Right kidney (tissue), 1 donor: Measurements from ENCODE around the gene UBXN10.

Experiments
- DNase-seq: peaks from one replicate; pipeline ENCODE4 v3.0.0-alpha.2; 2016

Gene UBXN10

GRCh38 chr1:20150969-20151368 is 34.9 kb upstream of the UBXN10 start:
- DNase-seq: no peak

DNA sequence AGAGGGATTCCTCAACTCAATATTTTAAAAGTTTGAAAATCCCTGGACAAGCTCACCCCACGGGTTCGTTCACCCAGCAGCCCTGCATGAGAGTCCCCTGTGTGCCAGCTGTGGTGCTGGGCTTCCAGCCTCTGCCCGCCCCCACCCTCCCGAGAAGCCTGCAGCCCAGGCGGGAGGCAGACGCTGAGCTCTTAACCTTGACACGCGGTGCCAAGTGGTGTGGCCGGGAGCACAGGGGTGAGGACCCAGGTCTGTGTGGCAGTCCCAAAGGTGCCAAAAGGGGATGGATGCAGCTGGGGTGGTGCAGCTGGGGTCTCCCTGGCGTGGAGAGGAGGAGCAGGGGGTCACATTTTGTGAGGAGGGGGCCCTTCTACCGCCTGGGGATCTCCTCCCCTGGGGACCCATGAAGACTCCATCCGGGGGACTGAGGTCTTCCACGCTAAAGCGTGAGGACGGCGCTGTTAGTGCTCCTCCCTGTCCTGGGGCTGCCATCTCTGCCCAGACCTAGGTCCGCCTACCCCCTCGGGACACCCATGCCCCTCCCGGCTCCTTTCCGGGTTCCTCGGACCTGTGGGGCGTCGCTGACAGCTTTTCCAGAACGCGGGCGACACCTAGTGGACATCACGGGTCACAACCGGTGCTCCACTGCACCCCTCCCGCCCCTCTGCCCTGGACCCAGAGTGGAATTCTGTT is 33.8 kb upstream of the UBXN10 start:
- DNase-seq: peak; percentile 62

DNA sequence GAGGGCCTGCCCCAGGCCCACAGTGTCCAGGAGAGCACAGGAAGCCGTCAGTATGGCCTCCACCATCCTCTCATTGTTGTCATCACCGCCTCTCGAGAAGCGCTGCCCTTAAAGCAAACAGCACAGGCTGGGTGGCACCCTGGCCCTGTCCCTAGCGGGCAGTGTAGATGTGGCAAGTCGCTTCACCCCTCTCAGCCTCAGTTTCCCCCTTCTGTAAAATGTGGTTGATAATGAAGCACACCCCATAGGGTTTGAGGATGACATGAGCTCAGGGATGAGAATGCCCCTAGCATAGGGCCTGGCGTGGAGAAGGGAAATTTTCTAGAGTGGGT is 33.3 kb upstream of the UBXN10 start:
- no peak for DNase-seq

DNA sequence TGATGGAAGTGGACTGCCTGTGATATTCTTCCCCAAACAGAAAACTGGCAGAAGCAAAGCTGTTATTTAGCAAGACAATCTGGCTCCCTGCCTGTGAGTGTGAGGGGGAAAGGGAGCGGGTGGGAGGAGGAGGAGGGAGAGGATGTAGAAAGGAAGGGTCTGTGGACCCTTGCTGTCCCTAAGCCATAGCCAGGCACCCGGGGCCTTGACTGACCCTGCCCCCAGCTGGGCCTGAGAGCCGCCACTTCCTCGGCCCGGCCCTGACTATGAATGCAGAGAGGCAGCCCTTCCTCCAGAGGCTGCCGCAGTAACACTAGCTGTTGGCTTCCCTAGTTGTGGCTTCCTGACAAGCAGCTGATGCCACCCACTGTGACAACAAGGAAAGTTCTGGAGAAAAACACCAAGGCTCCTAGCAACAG is 32.9 kb upstream of the UBXN10 start:
- DNase-seq: no peak

DNA sequence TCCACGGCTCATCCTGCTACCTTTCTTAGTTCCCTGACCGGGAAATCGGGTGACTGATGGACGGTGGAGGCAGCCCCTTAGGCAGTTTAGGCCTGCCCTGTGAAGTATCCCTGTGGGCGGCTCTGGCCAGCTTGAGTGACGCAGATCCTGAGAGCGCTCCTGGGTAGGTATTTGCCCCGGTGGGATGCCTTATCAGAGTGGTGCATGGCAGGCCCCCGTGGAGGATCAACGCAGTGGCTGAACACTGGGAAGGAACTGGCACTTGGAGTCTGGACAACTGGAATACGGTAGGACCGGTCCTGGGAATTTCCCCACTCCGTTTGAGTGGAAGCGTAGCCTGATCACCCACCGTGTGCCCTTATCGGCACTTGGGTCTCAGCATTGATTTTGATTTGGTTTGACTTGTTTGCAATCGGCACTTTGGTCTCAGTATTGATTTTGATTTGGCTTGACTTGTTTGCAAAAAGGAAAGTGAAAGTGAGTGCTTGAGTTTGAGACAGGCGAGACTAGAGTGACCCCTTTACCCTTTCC is 31.5 kb upstream of the UBXN10 start:
- no peak for DNase-seq

GRCh38 chr1:20158358-20159070 is 27.4 kb upstream of the UBXN10 start:
- DNase-seq: no peak

DNA sequence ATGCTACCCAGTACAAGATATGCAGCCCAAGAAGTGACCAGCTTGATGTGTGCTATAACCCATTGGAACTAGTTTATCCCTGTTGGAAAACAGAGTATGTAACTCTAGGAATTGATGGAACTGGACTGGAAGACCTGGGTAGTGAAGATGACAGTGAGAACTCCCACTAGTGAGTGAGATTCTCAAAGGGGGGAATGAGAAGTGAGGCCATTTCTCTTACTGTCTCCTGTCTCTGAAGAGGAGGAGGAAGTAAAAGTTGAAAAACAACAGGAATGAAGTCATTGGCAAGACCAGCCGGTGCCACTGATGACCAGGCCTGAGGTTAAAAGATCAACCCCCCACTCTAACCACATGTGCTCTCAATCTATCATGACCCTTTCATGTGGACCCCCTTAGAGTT is 25.9 kb upstream of the UBXN10 start:
- DNase-seq: no peak

DNA sequence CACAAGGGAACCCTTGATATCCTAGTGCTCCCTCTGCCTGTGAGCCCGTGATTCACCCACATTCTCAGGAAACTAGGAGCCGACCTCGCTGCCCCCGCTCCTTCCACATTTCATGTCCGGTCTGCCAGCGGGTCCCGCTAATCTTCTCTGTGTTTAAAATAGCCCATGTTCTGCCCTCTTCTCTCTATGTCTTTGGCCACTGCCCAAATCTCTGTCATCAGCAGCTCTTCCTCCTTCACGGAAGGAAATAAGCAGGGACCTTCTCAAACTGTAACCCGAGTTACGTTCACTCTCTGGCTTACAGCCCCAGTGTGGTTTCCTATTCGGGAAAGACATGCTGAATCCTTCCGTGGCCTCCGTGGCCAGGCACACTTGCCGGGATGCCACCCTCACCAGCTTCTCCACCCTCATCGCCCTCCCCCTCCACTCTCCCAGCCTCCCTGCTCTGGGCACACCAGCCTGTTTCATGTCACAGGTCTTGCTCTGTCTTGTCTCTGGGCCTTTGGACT is 21.1 kb upstream of the UBXN10 start:
- no peak for DNase-seq

DNA sequence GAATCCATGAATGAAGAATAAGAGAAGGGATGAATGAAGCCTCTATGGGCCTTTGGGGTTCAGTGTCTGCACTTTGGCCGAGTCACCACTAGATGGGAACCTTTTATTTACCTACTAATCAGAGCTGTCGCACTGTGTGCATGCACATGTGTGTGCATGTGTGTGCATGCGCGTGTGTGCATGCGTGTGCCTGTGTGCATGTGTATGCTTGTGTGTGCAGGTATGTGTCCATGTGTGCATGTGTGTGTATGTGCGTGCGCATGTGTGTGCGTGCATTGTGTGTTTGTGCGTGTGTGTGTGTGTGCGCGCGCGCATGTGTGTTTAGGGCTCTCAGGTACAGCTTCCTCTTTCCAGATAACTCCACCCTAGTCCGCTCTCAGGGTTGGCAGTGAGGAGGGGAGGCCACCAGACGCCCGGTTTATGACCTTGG is 20.4 kb upstream of the UBXN10 start:
- DNase-seq: no peak

DNA sequence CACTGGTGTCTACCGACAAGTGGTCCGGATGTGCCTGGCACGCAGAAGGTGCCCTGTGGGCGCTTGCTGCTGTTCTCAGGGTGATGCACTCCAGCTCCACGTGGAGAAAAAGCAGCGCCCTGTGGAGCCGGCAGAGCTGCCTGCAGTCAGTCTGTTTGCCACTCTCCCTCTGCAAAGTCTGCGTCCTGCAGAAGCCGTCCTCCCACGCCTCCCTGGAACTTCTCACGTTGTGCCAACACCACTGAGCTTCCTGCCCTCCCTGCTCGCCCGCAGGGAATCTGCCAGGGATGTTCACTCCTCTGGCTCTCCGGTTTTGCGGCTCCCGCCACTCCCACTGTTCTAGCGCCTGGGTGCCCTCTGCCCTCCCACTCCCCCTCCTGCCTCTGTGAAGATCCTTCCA is 19.8 kb upstream of the UBXN10 start:
- peak; percentile 22 for DNase-seq

GRCh38 chr1:20167126-20167525 is 18.8 kb upstream of the UBXN10 start:
- DNase-seq: no peak

- DNase-seq: no peak
Measured at GRCh38 chr1:20168564-20169491, 17.1 kb upstream of the UBXN10 start.

DNA sequence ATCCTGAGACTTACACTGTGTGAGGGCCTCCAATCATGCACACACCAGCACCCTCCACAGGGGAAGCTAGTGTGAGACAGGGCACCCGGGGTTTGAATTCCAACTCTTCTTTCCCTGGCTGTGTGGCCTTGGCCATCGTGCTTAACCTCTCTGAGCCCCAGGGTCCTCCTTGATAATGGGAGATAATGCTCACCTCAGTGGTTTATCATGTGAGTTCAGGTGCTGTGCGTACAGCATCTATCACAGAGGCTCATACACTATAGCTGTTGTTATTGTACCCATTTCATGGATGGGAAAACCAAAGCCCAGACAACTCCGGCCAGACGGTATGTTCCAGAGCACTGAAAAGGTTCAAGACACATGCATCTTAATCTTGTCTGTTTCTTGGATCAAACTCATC is 16.0 kb upstream of the UBXN10 start:
- DNase-seq: no peak

DNA sequence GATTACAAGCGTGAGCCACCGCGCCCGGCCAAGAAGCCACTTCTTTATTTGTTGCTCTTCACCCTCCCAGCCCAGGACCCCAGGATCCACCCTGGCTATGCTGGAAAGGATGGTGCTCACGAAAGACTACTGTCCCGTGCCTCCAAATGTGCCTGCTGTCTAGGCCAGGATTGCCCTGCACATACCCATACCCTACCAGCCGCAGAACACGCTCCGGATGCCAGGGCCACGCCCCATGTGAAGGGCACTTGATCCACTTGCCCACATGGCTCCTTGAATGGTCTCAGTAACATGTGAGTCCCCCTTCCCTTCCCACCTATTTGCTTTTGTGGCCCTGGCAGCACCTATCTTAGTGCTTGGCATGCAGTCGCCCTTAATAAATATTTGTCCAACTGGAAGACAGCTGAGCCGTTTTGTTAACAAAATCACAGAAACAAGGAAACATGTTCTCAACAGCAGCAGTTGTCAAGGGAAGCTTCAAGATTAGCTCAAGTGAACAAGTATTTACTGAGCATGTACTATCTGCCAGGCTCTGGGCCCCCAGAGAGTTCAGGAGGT is 13.8 kb upstream of the UBXN10 start:
- DNase-seq: no peak

GRCh38 chr1:20174937-20175666 is 10.8 kb upstream of the UBXN10 start:
- no peak for DNase-seq

GRCh38 chr1:20178634-20179370 is 7.1 kb upstream of the UBXN10 start:
- no peak for DNase-seq

DNA sequence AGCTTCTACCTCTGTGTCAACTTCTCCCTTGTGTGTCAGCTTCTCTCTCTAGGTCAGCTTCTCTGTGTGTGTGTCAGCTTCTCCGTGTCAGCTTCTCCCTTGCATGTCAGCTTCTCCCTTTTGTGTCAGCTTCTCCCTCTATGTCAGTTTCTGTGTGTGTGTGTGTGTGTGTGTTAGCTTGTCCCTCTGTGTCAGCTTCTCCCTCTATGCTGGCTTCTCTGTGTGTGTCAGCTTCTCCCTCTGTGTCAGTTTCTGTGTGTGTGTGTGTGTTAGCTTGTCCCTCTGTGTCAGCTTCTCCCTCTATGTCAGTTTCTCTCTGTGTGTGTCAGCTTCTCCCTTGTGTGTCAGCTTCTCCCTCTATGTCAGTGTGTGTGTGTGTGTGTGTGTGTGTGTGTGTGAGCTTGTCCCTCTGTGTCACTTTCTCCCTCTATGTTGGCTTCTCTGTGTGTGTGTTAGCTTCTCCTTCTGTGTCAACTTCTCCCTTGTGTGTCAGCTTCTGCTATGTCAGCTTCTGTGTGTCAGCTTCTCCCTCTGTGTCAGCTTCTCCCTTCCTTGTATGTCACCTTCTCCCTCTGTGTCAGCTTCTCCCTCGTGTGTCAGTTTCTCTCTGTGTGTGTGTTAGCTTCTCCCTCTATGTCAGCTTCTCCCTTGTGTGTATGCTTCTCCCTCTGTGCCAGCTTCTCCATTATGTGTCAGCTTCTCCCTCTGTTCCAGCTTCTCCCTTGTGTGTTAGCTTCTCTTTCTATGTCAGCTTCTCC is 6.3 kb upstream of the UBXN10 start:
- no peak for DNase-seq

DNA sequence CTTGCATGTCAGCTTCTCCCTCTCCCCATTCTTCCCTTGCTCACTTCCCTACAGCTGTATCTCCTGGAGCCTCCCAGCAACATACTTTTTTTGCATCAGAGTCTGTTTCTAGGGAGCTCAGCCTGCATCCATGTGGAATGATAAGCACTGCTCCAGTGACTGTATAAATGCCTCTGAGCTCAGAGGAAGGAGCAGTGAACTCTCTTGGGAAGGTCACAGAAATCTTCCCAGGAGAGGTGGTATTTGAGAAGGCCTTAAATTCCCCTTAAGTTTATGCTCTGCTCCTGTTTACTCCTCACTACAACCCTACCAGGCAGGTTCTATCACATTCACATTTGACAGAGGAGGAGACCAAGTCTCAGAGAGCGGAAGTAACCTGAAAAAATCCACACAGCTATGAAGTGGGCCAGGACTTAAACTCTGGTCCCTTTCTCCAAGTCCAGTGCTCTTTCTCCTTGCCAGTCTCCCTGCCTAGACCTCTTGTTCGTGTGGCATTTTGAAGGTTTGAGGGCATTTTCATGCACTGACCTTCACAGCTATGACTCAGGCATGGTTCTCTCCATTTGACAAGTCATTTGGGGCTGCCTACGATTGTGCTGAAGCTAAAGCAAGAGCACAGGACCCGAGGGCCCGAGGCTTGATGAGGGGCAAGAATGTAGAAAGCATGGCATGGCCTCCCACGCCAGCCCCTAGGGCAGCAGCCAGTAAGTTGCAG is 5.6 kb upstream of the UBXN10 start:
- DNase-seq: no peak

DNA sequence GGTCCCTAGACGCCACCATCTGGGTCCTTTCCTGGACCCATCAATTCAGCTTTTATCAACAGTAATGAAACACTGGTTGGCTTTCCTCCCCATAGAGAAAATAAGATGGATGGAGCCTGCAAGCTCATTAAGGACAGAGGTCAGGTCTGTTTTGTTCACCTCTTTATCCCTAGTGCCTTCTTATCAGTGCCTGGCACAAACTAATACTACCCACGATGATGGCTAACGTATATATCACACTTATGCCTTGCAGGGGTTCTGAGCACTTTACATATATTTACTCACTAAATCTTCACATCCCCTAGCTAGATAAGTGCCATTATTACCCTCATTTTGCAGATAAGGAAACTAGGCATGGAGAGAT is 5.1 kb upstream of the UBXN10 start:
- DNase-seq: no peak

GRCh38 chr1:20182415-20182814 is 3.5 kb upstream of the UBXN10 start:
- DNase-seq: no peak
